ENCODE measurements around the gene IL20RA. TPM values are rescaled to one million over a fixed set of nuclear protein-coding genes. Genes with fewer than 3 reads are reported as not detected.

IL20RA gene
- total RNA-seq, 6 experiments from 2014 or later = not detected

- Mint-ChIP-seq H3K27me3 (ENCODE audit: insufficient read depth) (peaks cover 13% of the 10 kb centered on the region; the same call in 1 of the 2 replicates), H3K4me1 (ENCODE audit: low read depth) (no peaks in the 10 kb centered on the region), H3K9me3 (no peaks in the 10 kb centered on the region), H3K36me3 (ENCODE audit: low read depth) (no peaks in the 10 kb centered on the region), H3K27ac (no peak overlapping the region), H3K4me3 (no peak overlapping the region)
- TF ChIP-seq, protein P1, sequence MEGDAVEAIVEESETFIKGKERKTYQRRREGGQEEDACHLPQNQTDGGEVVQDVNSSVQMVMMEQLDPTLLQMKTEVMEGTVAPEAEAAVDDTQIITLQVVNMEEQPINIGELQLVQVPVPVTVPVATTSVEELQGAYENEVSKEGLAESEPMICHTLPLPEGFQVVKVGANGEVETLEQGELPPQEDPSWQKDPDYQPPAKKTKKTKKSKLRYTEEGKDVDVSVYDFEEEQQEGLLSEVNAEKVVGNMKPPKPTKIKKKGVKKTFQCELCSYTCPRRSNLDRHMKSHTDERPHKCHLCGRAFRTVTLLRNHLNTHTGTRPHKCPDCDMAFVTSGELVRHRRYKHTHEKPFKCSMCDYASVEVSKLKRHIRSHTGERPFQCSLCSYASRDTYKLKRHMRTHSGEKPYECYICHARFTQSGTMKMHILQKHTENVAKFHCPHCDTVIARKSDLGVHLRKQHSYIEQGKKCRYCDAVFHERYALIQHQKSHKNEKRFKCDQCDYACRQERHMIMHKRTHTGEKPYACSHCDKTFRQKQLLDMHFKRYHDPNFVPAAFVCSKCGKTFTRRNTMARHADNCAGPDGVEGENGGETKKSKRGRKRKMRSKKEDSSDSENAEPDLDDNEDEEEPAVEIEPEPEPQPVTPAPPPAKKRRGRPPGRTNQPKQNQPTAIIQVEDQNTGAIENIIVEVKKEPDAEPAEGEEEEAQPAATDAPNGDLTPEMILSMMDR (IDR thresholded peaks at IDR 0.05) = no peak
- no peak for DNase-seq
Observed at GRCh38 chr6:137087902-137088301, 43.1 kb upstream of the IL20RA start.

DNA sequence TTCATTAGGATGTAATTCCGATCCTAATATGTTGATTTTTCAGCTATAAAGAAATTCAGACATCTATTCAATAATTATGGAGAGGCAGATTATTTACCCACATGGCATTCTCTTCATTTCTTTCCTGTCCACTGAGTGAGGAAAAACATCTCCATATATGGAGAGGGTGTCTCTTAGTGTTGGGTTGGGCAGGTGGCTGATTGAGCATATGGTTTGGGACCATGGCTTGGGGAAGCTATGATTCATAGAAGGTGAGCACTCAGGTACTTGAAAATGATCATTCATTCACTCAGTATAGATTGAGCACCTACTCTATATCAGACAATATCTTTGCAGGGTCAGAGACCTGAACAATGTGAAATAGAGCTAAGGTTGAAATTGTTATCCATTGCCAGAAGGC is 41.3 kb upstream of the IL20RA start:
- TF ChIP-seq, protein P1 (IDR thresholded peaks at IDR 0.05) = no peak
- no peak for DNase-seq
- H3K27ac Mint-ChIP-seq = no peak overlapping the region
- no peak overlapping the region for H3K4me3 Mint-ChIP-seq
- no peaks in the 10 kb centered on the region for H3K4me1 Mint-ChIP-seq (ENCODE audit: low read depth)
- no peaks in the 10 kb centered on the region for H3K9me3 Mint-ChIP-seq
- no peaks in the 10 kb centered on the region for H3K36me3 Mint-ChIP-seq (ENCODE audit: low read depth)
- peaks cover 9% of the 10 kb centered on the region; the same call in 1 of the 2 replicates for H3K27me3 Mint-ChIP-seq (ENCODE audit: insufficient read depth)

GRCh38 chr6:137084865-137085617 is 40.3 kb upstream of the IL20RA start:
- Mint-ChIP-seq H3K4me3 (no peak overlapping the region), H3K9me3 (no peaks in the 10 kb centered on the region), H3K4me1 (ENCODE audit: low read depth) (no peaks in the 10 kb centered on the region), H3K27me3 (ENCODE audit: insufficient read depth) (peaks cover 9% of the 10 kb centered on the region; the same call in 1 of the 2 replicates), H3K27ac (no peak overlapping the region), H3K36me3 (ENCODE audit: low read depth) (no peaks in the 10 kb centered on the region)
- DNase-seq = no peak
- TF ChIP-seq, protein P1 (IDR thresholded peaks at IDR 0.05) = no peak

GRCh38 chr6:137084090-137084489 is 39.3 kb upstream of the IL20RA start:
- Mint-ChIP-seq H3K27ac (no peak overlapping the region), H3K27me3 (ENCODE audit: insufficient read depth) (peaks cover 9% of the 10 kb centered on the region; the same call in 1 of the 2 replicates), H3K9me3 (no peaks in the 10 kb centered on the region), H3K4me3 (no peak overlapping the region), H3K4me1 (ENCODE audit: low read depth) (no peaks in the 10 kb centered on the region), H3K36me3 (ENCODE audit: low read depth) (no peaks in the 10 kb centered on the region)
- no peak for DNase-seq
- TF ChIP-seq, protein P1 (IDR thresholded peaks at IDR 0.05) = no peak

DNA sequence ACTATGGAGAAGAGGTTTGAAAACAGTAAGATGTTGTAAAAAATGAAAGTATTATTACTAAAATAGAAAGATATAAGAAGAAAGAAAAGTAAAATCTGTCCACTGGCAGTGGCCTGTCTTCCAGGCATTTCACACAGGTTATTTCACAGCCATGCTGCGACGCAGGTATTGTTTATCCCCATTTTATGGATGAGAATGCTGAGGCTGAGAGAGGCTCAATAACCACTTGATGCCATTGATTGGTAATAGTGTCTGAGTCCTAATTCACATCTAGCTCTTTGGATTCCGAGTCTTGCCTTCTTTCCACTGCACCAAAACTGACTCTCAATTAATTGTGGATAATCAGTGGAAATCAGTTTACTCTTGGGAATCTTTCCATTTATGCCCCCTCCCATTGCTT is 37.2 kb upstream of the IL20RA start:
- Mint-ChIP-seq H3K27me3 (ENCODE audit: insufficient read depth) (peaks cover 9% of the 10 kb centered on the region; the same call in 1 of the 2 replicates), H3K4me1 (ENCODE audit: low read depth) (no peaks in the 10 kb centered on the region), H3K4me3 (no peak overlapping the region), H3K27ac (no peak overlapping the region), H3K9me3 (no peaks in the 10 kb centered on the region), H3K36me3 (ENCODE audit: low read depth) (no peaks in the 10 kb centered on the region)
- TF ChIP-seq, protein P1 (IDR thresholded peaks at IDR 0.05) = no peak
- DNase-seq = no peak
